Hematopoietic multipotent progenitor cell treated with erythropoietin and hydrocortisone succinate and interleukin-3 and kit ligand, for 8 days (in vitro differentiated cells): Measurements from ENCODE around the gene ACTN4.
A peak's percentile ranks its signal among the peaks of the same experiment; 100 is the strongest.

ENCODE experiments used
- DNase-seq: peaks from one replicate; pipeline ENCODE4 v3.0.0-alpha.2; 2015

The ACTN4 gene

DNA sequence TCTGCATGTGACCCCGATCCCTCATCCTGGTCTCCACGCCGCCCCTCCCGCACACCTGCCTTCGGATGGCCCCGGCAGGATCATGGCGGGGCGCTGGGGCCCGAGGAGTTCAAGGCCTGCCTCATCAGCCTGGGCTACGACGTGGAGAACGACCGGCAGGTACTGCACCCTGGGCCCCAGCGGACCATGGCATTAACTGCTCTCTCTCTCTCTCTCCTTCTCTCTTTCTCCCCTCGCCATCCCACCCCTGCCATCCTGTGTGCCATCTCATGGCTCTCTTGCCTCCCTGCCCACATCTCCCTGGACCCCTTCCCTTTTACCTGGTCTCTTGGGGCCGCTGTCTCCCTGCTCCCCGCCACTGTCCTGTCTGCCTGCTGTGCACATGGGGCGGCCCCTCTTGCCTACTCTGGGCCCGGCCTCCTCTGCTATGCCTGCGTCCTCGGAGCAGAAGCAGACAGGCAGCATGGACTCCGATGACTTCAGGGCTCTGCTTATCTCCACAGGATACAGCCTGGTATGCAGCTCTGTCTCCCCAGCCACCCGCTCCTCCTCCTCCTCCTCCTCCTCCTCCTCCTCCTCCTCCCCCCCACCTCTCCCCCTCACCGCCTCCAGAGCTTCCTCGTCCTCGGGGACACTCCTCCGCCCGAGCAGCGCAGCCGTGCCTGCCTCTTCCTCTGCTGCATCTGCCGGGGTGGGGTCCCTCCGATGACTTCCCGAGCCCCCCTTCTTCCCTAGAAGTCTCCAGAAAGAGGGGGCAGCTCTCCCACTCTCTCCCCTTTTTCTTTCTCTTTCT lies 80.6 kb downstream of the ACTN4 start:
- peak; percentile 55 for DNase-seq

GRCh38 chr19:38728752-38729541 lies 81.5 kb downstream of the ACTN4 start:
- DNase-seq = no peak

DNA sequence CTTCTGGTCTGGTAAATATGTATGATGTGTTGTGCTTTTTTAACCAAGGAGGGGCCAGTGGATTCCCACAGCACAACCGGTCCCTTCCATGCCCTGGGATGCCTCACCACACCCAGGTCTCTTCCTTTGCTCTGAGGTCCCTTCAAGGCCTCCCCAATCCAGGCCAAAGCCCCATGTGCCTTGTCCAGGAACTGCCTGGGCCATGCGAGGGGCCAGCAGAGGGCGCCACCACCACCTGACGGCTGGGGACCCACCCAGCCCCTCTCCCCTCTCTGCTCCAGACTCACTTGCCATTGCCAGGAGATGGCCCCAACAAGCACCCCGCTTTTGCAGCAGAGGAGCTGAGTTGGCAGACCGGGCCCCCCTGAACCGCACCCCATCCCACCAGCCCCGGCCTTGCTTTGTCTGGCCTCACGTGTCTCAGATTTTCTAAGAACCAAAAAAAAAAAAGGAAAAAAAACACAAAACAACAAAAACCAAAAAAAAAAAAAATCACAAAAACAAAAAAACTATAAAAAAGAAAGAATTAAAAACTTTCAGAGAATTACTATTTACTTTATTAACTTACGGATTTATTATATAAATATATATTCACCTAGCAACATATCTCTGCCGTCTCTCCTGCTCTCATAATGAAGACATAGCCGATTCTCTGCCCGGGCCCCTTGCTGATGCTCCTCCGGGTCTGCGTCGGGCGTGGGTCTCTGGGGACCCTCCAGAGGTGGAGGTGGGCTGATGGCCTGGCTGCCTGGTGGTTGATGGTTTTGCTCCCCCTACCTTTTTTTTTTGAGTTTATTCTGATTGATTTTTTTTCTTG lies 82.4 kb downstream of the ACTN4 start:
- peak; percentile 75 for DNase-seq

DNA sequence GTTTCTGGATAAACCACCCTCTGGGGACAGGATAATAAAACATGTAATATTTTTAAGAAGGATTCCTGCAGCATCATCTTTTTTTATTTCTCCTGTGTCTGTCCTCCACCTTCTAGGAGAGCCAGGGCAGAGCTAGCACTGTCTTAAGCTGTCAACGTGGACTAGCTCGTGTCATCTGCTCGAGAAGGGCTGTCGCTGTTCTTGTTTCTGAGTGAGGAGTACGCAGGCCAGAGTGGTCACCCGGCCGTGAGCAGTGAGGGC lies 83.0 kb downstream of the ACTN4 start:
- no peak for DNase-seq

- DNase-seq = no peak
These were observed 83.5 kb downstream of the ACTN4 start for GRCh38 chr19:38730731-38731589.

DNA sequence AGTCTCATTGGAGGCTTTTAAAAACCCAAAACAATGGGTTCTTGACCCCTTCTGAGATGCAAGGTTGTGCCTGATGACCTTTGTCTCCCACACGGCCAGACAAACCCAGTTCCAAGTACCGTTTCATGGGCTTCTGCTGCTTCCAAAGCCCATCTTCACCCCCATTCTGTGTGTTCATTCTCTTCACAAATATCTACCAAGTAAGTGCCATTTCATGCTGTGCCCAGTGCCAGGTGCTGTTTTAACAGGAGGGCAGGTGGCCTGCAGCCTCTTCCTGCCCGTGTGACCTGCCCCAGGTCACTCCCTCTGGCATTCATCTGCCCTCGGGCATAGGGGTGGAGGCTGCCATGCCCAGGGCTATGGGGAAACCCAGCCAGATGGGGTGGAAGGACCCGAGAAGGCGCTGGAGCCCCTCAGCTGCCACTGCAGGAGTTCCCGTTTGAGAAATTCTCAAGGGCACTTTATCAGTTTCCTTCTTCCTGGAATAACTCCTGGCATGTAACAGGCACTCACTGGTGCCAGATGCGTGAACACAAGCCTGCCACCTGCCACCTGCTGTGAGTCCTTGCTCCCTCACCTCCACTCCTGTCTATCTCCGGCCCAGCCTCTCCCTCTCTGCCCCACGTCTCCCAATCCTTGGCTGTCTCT lies 84.3 kb downstream of the ACTN4 start:
- no peak for DNase-seq

- DNase-seq = no peak
These were observed 85.7 kb downstream of the ACTN4 start for GRCh38 chr19:38733241-38733492.

- DNase-seq = no peak
These were observed 86.2 kb downstream of the ACTN4 start for GRCh38 chr19:38733493-38734175.

- no peak for DNase-seq
These were observed 86.7 kb downstream of the ACTN4 start for GRCh38 chr19:38734176-38734425.

DNA sequence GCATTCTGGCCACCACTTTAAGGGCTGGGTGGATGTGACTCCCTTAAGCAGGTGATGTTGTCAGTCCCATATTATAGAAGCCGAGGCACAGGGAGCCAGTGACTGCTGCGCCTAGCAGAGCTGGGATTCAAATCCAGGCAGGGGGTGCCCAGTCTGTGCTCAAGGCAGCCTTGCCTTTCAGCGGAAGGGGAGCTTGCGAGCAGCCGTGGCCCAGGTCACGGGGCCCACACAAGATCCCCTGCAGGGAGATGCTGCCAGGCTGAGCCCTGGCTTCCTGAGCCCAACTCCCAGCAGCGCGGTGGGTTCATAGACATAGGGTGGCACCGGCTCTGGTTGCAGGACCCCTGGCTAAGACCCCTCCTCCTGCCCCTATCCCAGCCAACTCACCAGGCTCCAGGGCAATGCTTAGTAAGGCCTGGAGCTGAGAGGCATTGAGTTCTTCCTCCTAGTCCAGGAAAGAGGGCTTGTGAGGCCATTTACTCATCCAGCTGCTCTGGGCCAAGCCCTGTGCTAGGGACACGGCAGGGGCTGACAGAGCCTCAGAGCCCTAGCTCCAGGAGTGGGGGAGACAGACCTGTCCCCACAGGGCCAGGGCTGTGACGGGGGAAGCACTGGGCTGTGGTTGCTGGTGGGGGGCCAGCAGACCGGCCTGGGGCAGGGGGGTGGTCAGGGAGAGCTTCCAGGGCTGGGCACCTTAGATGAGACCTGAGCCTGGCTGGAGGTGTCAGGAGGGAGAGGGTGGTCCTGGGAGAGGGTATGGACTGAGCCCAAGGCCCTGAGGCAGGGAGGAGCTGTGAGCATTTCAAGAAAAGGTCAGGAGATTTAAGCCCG lies 87.2 kb downstream of the ACTN4 start:
- peak; percentile 23 for DNase-seq

DNA sequence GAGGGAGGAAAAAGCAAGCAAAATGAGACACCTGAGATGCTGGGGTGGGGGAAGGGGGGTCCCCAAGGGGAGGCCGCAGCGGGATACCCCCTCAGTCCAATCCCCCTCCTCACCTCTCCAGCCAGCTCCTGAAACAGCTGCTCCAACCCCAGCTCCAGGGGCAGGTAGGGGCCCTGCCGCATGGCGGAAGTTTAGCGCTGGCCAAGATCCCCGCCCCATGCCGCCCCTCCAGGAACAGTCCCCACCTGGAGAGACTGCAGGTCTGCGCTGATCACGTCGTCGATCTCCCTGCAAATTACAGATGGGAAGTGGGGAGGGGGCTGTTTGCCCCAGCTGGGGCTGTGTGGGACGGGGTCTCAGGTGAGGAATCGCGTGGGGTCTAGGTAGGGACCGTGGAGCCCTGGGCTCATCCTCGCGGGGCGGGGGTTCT lies 87.8 kb downstream of the ACTN4 start:
- no peak for DNase-seq

GRCh38 chr19:38736036-38736412 lies 88.6 kb downstream of the ACTN4 start:
- peak; percentile 43 for DNase-seq

- peak; percentile 43 for DNase-seq
These were observed 89.2 kb downstream of the ACTN4 start for GRCh38 chr19:38736413-38737280.

DNA sequence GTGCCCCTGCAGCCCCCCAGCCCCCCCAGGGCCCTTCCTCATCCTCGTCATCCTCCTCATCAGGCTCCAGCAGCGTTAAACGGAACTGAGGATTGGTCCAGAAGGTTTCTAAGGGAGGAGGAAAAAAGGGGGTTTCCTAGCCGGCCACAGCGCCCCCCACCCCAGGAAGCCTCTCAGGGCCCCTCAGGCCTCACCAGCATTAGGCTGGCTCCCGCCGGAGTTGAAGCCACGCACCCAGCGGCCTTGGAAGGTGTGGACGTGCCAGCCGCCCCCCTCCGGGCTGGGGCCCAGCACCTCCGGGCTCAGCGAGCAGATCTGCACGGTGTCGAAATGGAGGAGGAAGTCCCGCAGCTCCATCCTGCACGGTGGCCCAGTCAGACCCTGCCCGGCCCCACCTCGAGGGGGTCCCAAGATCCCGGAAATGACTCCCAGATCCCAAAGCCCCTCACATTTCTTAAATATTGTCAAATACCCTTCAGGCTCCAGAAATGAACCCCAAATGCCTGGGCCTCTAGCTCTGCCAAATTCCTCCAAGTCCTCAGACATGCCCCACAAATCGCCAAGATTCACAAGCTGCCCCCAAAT lies 89.9 kb downstream of the ACTN4 start:
- no peak for DNase-seq

- no peak for DNase-seq
These were observed 90.7 kb downstream of the ACTN4 start for GRCh38 chr19:38737921-38738737.

GRCh38 chr19:38739440-38740256 lies 92.2 kb downstream of the ACTN4 start:
- no peak for DNase-seq

DNA sequence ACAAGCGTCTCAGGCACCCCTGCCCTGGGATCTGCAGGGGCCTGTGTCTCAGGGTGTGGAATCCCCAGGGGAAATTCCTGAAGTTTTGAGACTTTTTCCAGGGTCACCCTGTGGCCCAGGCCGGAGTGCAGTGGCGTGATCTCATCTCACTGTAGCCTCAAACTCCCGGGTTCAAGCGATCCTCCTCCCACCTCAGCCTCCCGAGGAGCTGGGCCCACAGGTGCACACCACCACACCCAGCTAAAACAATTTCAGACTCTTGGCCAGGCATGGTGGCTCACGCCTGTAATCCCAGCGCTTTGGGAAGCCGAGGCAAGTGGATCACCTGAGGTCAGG lies 92.8 kb downstream of the ACTN4 start:
- no peak for DNase-seq

GRCh38 chr19:38740932-38741331 lies 93.5 kb downstream of the ACTN4 start:
- DNase-seq = no peak
